HL-60 (cell line): ENCODE results near the gene TMEM30A.
A peak's percentile ranks its signal among the peaks of the same experiment; 100 is the strongest.

Experiments used
- DNase-seq, 2 experiments: peaks; one replicate each; pipeline ENCODE4 v3.0.0-alpha.2; 2010 to 2020; ENCODE audit warnings: low read depth in 1 of 2, low spot score in 1 of 2
- H3K27ac ChIP-seq: fragments of 250-450 bp; sonication (Bioruptor Pico); replicated peaks from 2 replicates; pipeline ENCODE4 v1.5.1; 2020; ENCODE audit warnings: mild to moderate bottlenecking, moderate library complexity
- H3K27me3 ChIP-seq: fragments of 250-450 bp; sonication (Bioruptor Pico); 2 replicates; pipeline ENCODE4 v1.5.1; 2021; ENCODE audit warnings: mild to moderate bottlenecking, moderate library complexity; ENCODE audit not compliant: insufficient read depth, poor library complexity, severe bottlenecking
- H3K4me3 ChIP-seq: replicated peaks from 2 replicates; pipeline ENCODE4 v1.5.1; 2011; ENCODE audit warnings: mild to moderate bottlenecking, control low read depth, low read length; ENCODE audit not compliant: insufficient read depth
- CTCF ChIP-seq: IDR thresholded peaks from one replicate; pipeline ENCODE4 v1.5.1; 2011; ENCODE audit warnings: low read length, control low read depth, inconsistent platforms; ENCODE audit not compliant: insufficient read depth
- GABPA ChIP-seq: IDR thresholded peaks from 2 replicates; pipeline ENCODE4 v1.6.1; 2012; ENCODE audit warnings: low read depth
- POLR2AphosphoS5 ChIP-seq: IDR thresholded peaks from 2 replicates; pipeline ENCODE4 v1.6.1; 2012; ENCODE audit warnings: low read depth
- REST ChIP-seq: IDR thresholded peaks from 2 replicates; pipeline ENCODE4 v1.6.1; 2012; ENCODE audit warnings: low read depth; ENCODE audit not compliant: insufficient replicate concordance
- SPI1 ChIP-seq: IDR thresholded peaks from 2 replicates; pipeline ENCODE4 v1.6.1; 2012; ENCODE audit warnings: low read depth, mild to moderate bottlenecking, borderline replicate concordance

The TMEM30A gene

GRCh38 chr6:75281653-75282052, 2.9 kb downstream of the TMEM30A start:
- Histone ChIP-seq H3K27ac (no peak overlapping the region), H3K27me3 (no peaks in the 10 kb centered on the region), H3K4me3 (peak overlapping the region; percentile 16)
- DNase-seq = no peak
- TF ChIP-seq GABPA (no peak), POLR2AphosphoS5 (no peak), SPI1 (no peak), REST (no peak), CTCF (no peak)

GRCh38 chr6:75280131-75280855, 4.3 kb downstream of the TMEM30A start:
- no peak overlapping the region for H3K4me3 ChIP-seq
- TF ChIP-seq POLR2AphosphoS5 = no peak
- TF ChIP-seq REST = no peak
- TF ChIP-seq CTCF = no peak
- no peak for TF ChIP-seq SPI1
- no peak for TF ChIP-seq GABPA
- no peak for DNase-seq

GRCh38 chr6:75279418-75279817, 5.2 kb downstream of the TMEM30A start:
- no peak overlapping the region for H3K27ac ChIP-seq
- no peak for DNase-seq
- H3K27me3 ChIP-seq = no peaks in the 10 kb centered on the region
- TF ChIP-seq POLR2AphosphoS5 (no peak), CTCF (no peak), REST (no peak), SPI1 (no peak), GABPA (no peak)
- H3K4me3 ChIP-seq = no peak overlapping the region

More at GRCh38 chr6:75280131-75280855, 4.3 kb downstream of the TMEM30A start:
- no peak overlapping the region for H3K27ac ChIP-seq
- H3K27me3 ChIP-seq = no peaks in the 10 kb centered on the region
